ENCODE data around the gene TBC1D22A. TPM values are rescaled to one million over a fixed set of nuclear protein-coding genes. Genes with fewer than 3 reads are reported as not detected.

Gene TBC1D22A
- total RNA-seq, 1 experiment from 2014 or later: 14.3 TPM

GRCh38 chr22:46942799-46943785 is 180.6 kb downstream of the TBC1D22A start:
- Histone ChIP-seq H4K20me1 (ENCODE audit: low read length) (no peaks in the 10 kb centered on the region), H3K27me3 (ENCODE audit: low read length) (no peaks in the 10 kb centered on the region), H3F3A (ENCODE audit: low read length, unreplicated experiment) (no peaks in the 10 kb centered on the region), H3K36me3 (ENCODE audit: low read depth, low read length) (no peaks in the 10 kb centered on the region), H3K4me3 (ENCODE audit: low read length) (no peak overlapping the region), H3K79me2 (ENCODE audit: low read length) (no peaks in the 10 kb centered on the region), H3K4me2 (ENCODE audit: low read length) (no peak overlapping the region), H3K4me1 (ENCODE audit: insufficient read depth, low read length) (no peaks in the 10 kb centered on the region), H3K9me2 (replicated peaks; ENCODE audit: low read length) (no peaks in the 10 kb centered on the region), H3K9ac (ENCODE audit: low read length) (no peak overlapping the region), H3K27ac (ENCODE audit: low read length) (no peak overlapping the region), H3K9me3 (ENCODE audit: low read length) (no peaks in the 10 kb centered on the region), H2AFZ (ENCODE audit: low read length) (no peak overlapping the region)
- ChIA-PET CTCF (no interaction called here), POLR2A (ENCODE audit: unreplicated experiment) (no interaction called here)
- intact Hi-C loops (cut with micrococcal nuclease): no loop called here
- no peak for DNase-seq
- ATAC-seq: no peak
- BruUV-seq (replicated peaks): no TSS peak
- no peak for TF ChIP-seq CTCF (conservative IDR thresholded peaks at IDR 0.05; ENCODE audit: low read depth, low read length)
- no peak for TF ChIP-seq EZH2 (IDR thresholded peaks at IDR 0.05; ENCODE audit: low read length, unreplicated experiment)
- no peak for TF ChIP-seq EZH2phosphoT487 (IDR thresholded peaks at IDR 0.05; ENCODE audit: borderline replicate concordance, low read length)

- Histone ChIP-seq H3K79me2 (ENCODE audit: low read length) (no peaks in the 10 kb centered on the region), H3K9me3 (ENCODE audit: low read length) (no peaks in the 10 kb centered on the region), H3F3A (ENCODE audit: low read length, unreplicated experiment) (no peaks in the 10 kb centered on the region), H4K20me1 (ENCODE audit: low read length) (no peaks in the 10 kb centered on the region), H3K9me2 (replicated peaks; ENCODE audit: low read length) (no peaks in the 10 kb centered on the region), H2AFZ (ENCODE audit: low read length) (no peak overlapping the region), H3K9ac (ENCODE audit: low read length) (no peak overlapping the region), H3K27me3 (ENCODE audit: low read length) (no peaks in the 10 kb centered on the region), H3K4me2 (ENCODE audit: low read length) (no peak overlapping the region), H3K27ac (ENCODE audit: low read length) (no peak overlapping the region), H3K36me3 (ENCODE audit: low read depth, low read length) (no peaks in the 10 kb centered on the region), H3K4me3 (ENCODE audit: low read length) (no peak overlapping the region), H3K4me1 (ENCODE audit: insufficient read depth, low read length) (no peaks in the 10 kb centered on the region)
- ChIA-PET POLR2A (ENCODE audit: unreplicated experiment) (no interaction called here), CTCF (no interaction called here)
- no peak for DNase-seq
- no peak for TF ChIP-seq EZH2phosphoT487 (IDR thresholded peaks at IDR 0.05; ENCODE audit: borderline replicate concordance, low read length)
- TF ChIP-seq CTCF (conservative IDR thresholded peaks at IDR 0.05; ENCODE audit: low read depth, low read length): no peak
- intact Hi-C loops (cut with micrococcal nuclease): no loop called here
- BruUV-seq (replicated peaks): no TSS peak
- ATAC-seq: no peak
Measured at GRCh38 chr22:46945481-46945880, 183.0 kb downstream of the TBC1D22A start.

GRCh38 chr22:46946383-46946962 is 184.0 kb downstream of the TBC1D22A start:
- ChIA-PET POLR2A (ENCODE audit: unreplicated experiment) (no interaction called here), CTCF (no interaction called here)
- BruUV-seq (replicated peaks): no TSS peak
- Histone ChIP-seq H3K36me3 (ENCODE audit: low read depth, low read length) (no peaks in the 10 kb centered on the region), H3K79me2 (ENCODE audit: low read length) (no peaks in the 10 kb centered on the region), H3K27me3 (ENCODE audit: low read length) (no peaks in the 10 kb centered on the region), H3K4me2 (ENCODE audit: low read length) (no peak overlapping the region), H3K9ac (ENCODE audit: low read length) (no peak overlapping the region), H3K4me1 (ENCODE audit: insufficient read depth, low read length) (no peaks in the 10 kb centered on the region), H4K20me1 (ENCODE audit: low read length) (no peaks in the 10 kb centered on the region), H3K27ac (ENCODE audit: low read length) (no peak overlapping the region), H3F3A (ENCODE audit: low read length, unreplicated experiment) (no peaks in the 10 kb centered on the region), H2AFZ (ENCODE audit: low read length) (no peak overlapping the region), H3K9me2 (replicated peaks; ENCODE audit: low read length) (no peaks in the 10 kb centered on the region), H3K9me3 (ENCODE audit: low read length) (no peaks in the 10 kb centered on the region), H3K4me3 (ENCODE audit: low read length) (no peak overlapping the region)
- intact Hi-C loops (cut with micrococcal nuclease): no loop called here
- TF ChIP-seq EZH2 (IDR thresholded peaks at IDR 0.05; ENCODE audit: low read length, unreplicated experiment) (no peak), CTCF (conservative IDR thresholded peaks at IDR 0.05; ENCODE audit: low read depth, low read length) (no peak), EZH2phosphoT487 (IDR thresholded peaks at IDR 0.05; ENCODE audit: borderline replicate concordance, low read length) (no peak)
- no peak for ATAC-seq
- DNase-seq: no peak

All from PC-3 (cell line).